Naive thymus-derived CD4-positive, alpha-beta T cell (primary cell): Measurements from ENCODE around the gene ULK4. TPM values are rescaled to one million over a fixed set of nuclear protein-coding genes. Genes with fewer than 3 reads are reported as not detected.
A peak's percentile ranks its signal among the peaks of the same experiment; 100 is the strongest.

ENCODE experiments used
- ATAC-seq: fragments of 150-1000 bp; cut with Tn5 transposase; 2 replicates; pipeline ENCODE4 v1.10.0; 2021; ENCODE audit warnings: mild to moderate bottlenecking, moderate library complexity
- CTCF ChIA-PET: fragments of 350-600 bp; sonication (Branson Sonifier 250); formaldehyde crosslinking; loops from one replicate; lab custom pipeline; 2021; ENCODE audit warnings: antibody characterized with exemption; lab: Charles Lee
- POLR2A ChIA-PET: fragments of 350-600 bp; sonication (Branson Sonifier 250); formaldehyde crosslinking; loops from one replicate; lab custom pipeline; 2021; ENCODE audit warnings: antibody characterized with exemption, inconsistent platforms; lab: Charles Lee
- DNase-seq, 9 donors: peaks; one replicate each; pipeline versions ENCODE4 v3.0.0 to v3.0.0-alpha.2; 2020 to 2022; ENCODE audit warnings: mixed read lengths in 1 of 9
- H3K27ac ChIP-seq: one replicate; pipeline ENCODE4 v1.7.0; 2013; ENCODE audit warnings: mild to moderate bottlenecking, low read depth, low read length, moderate library complexity
- H3K27me3 ChIP-seq, 2 donors: one replicate each; pipeline ENCODE4 v1.7.0; 2013; ENCODE audit warnings: low read length in 2 of 2, mild to moderate bottlenecking in 2 of 2, moderate library complexity in 2 of 2; ENCODE audit not compliant: control insufficient read depth in 2 of 2, insufficient read depth in 2 of 2
- H3K36me3 ChIP-seq, 3 experiments: 1 replicate in 2 of 3; 2 replicates in 1 of 3; pipeline ENCODE4 v1.7.0; 2013; ENCODE audit warnings: low read length in 3 of 3, mild to moderate bottlenecking in 3 of 3, moderate library complexity in 1 of 3; ENCODE audit not compliant: insufficient read depth in 3 of 3, control insufficient read depth in 2 of 3
- H3K4me1 ChIP-seq, 2 donors: one replicate each; pipeline ENCODE4 v1.7.0; 2013; ENCODE audit warnings: low read length in 2 of 2, mild to moderate bottlenecking in 2 of 2, moderate library complexity in 1 of 2; ENCODE audit not compliant: control insufficient read depth in 2 of 2, insufficient read depth in 2 of 2
- H3K4me3 ChIP-seq: 2 replicates; pipeline ENCODE4 v1.7.0; 2013; ENCODE audit warnings: mild to moderate bottlenecking, low read length
- H3K9me3 ChIP-seq, 3 experiments: 1 replicate in 2 of 3; 2 replicates in 1 of 3; pipeline ENCODE4 v1.7.0; 2013; ENCODE audit warnings: low read length in 3 of 3; ENCODE audit not compliant: control insufficient read depth in 2 of 3
- H3K27ac Mint-ChIP-seq, 9 donors: one replicate each; pipeline ENCODE4 v1.8.0; 2020 to 2022; ENCODE audit warnings: mixed read lengths in 9 of 9, mild to moderate bottlenecking in 8 of 9, moderate library complexity in 5 of 9, inconsistent platforms in 2 of 9
- H3K27me3 Mint-ChIP-seq, 5 donors: one replicate each; pipeline ENCODE4 v1.8.0; 2021 to 2022; ENCODE audit warnings: mixed read lengths in 5 of 5, mild to moderate bottlenecking in 1 of 5
- H3K36me3 Mint-ChIP-seq, 5 donors: one replicate each; pipeline ENCODE4 v1.8.0; 2020 to 2022; ENCODE audit warnings: mixed read lengths in 5 of 5, mild to moderate bottlenecking in 3 of 5, inconsistent platforms in 1 of 5
- H3K4me1 Mint-ChIP-seq, 7 donors: one replicate each; pipeline ENCODE4 v1.8.0; 2020 to 2022; ENCODE audit warnings: mixed read lengths in 7 of 7, mild to moderate bottlenecking in 3 of 7, inconsistent platforms in 1 of 7
- H3K4me3 Mint-ChIP-seq, 10 donors: one replicate each; pipeline ENCODE4 v1.8.0; 2020 to 2022; ENCODE audit warnings: mild to moderate bottlenecking in 10 of 10, mixed read lengths in 10 of 10, moderate library complexity in 6 of 10, inconsistent platforms in 2 of 10
- H3K9me3 Mint-ChIP-seq, 11 donors: one replicate each; pipeline ENCODE4 v1.8.0; 2020 to 2022; ENCODE audit warnings: mixed read lengths in 11 of 11, mild to moderate bottlenecking in 4 of 11, inconsistent platforms in 1 of 11, moderate library complexity in 1 of 11
- intact Hi-C, 2 donors: fragments of 100-400 bp; cut with micrococcal nuclease; formaldehyde crosslinking; loops; one replicate each; pipeline ENCODE4 v1.15.1; 2023
- polyA plus RNA-seq, 2 donors: library from polyadenylated mRNA; unstranded; fragments of 300-500 nt; fragmentation: Illumina TruSeq; gene quantifications; one replicate each; pipeline ENCODE4 v1.2.3, GENCODE V29; 2021
- total RNA-seq, 6 experiments: library from RNA in 5 of 6; stranded (reverse) in 5 of 6; gene quantifications; 1 replicate in 5 of 6; 2 replicates in 1 of 6; pipeline ENCODE4 v1.2.3 and lab custom pipeline; 2021 to 2026

ULK4 gene
- total and polyA plus RNA-seq, 7 experiments from 2014 or later, result 6.6 to 22.3 (median 18.9) TPM

DNA sequence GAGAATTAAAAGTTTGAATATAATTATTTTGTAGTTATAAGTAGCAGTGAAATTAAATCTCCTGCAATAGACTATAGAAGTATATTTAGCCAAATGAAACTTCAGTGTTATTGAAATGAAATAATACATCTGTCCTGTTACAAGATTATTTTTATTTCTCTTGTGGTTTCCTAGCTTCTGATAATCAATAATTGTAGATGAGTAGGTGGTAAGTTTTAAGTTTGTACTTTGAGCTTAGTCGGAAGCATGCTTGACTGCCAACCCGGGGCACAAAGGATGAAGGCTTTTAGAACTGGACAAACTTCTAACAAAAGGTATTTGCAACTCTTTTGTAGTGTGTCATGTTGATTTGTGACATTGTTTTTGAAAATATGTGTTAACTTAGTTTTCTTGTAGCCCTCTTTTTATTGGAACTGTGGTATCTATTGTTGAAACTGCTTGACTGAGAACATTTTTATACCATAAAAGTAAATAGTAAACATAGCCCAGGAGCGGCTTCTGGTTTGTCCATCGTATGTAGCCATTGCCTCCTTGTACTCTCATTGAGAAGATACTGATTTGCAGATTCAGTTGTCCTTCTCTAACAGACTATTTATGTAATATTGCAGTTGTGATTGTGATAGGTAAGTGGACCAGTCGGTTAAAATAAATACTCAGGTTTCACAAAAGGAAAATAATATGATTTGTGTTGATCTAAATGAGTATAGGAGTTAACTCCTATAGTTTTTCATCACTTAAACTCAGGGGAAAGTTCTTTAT, 759.6 kb downstream of the ULK4 start:
- CTCF ChIA-PET, result interaction anchor here (0.6 to 1.2 kb wide), 3 partner anchors 7 to 320 kb away, joined by 4 to 5 read pairs (median 5); no protein-coding TSS in a partner anchor
- POLR2A ChIA-PET, result interaction anchor here (0.6 to 1.6 kb wide), 5 partner anchors 29 to 1942 kb away, joined by 3 to 6 read pairs (median 5); no protein-coding TSS in a partner anchor
- peaks cover 46 to 59% of the 10 kb centered on the region in 2 donors for H3K4me1 ChIP-seq
- no peak for ATAC-seq
- H3K36me3 Mint-ChIP-seq, result peaks cover 0 to 2% (median 0%) of the 10 kb centered on the region in 5 donors
- H3K27ac Mint-ChIP-seq, result peak overlapping the region in 5 of 9 donors; percentile 9 to 59 (median 41)
- peak overlapping the region; percentile 60 for H3K4me3 ChIP-seq
- no peak overlapping the region for H3K27ac ChIP-seq
- no peak for DNase-seq
- intact Hi-C loops, result loop anchor here (1.0 to 5.0 kb wide), 5 partner anchors 9 to 810 kb away; no protein-coding TSS in a partner anchor
- no peaks in the 10 kb centered on the region for H3K27me3 ChIP-seq
- peaks cover 0 to 3% (median 0%) of the 10 kb centered on the region in 3 experiments for H3K36me3 ChIP-seq
- peaks cover 45 to 73% (median 68%) of the 10 kb centered on the region in 7 donors for H3K4me1 Mint-ChIP-seq
- H3K4me3 Mint-ChIP-seq, result peak overlapping the region; percentile 35 to 100 (median 92)
- H3K27me3 Mint-ChIP-seq, result peaks cover 0 to 6% (median 0%) of the 10 kb centered on the region in 5 donors
- H3K9me3 Mint-ChIP-seq, result peaks cover 0 to 3% (median 0%) of the 10 kb centered on the region in 11 donors
- H3K9me3 ChIP-seq, result no peaks in the 10 kb centered on the region

- Histone ChIP-seq H3K4me1 (peaks cover 33 to 43% of the 10 kb centered on the region in 2 donors), H3K9me3 (no peaks in the 10 kb centered on the region), H3K4me3 (peak overlapping the region; percentile 60), H3K27me3 (peaks cover 0 to 3% of the 10 kb centered on the region in 2 donors), H3K27ac (peak overlapping the region; percentile 97), H3K36me3 (peaks cover 0 to 3% (median 0%) of the 10 kb centered on the region in 3 experiments)
- Mint-ChIP-seq H3K9me3 (peaks cover 0 to 3% (median 0%) of the 10 kb centered on the region in 11 donors), H3K27me3 (peaks cover 0 to 18% (median 0%) of the 10 kb centered on the region in 5 donors), H3K27ac (peak overlapping the region; percentile 84 to 97 (median 89)), H3K4me1 (peaks cover 39 to 57% (median 52%) of the 10 kb centered on the region in 7 donors), H3K36me3 (peaks cover 0 to 2% (median 0%) of the 10 kb centered on the region in 5 donors), H3K4me3 (peak overlapping the region; percentile 89 to 100 (median 92))
- DNase-seq (peak in 7 of 9 donors; percentile 26 to 42 (median 34)), ATAC-seq (no peak)
- POLR2A ChIA-PET, result interaction anchor here (0.7 to 1.8 kb wide), 5 partner anchors 12 to 892 kb away, joined by 3 to 8 read pairs (median 5); no protein-coding TSS in a partner anchor
- intact Hi-C loops, result loop anchor here (2.0 to 5.0 kb wide), 6 partner anchors 16 to 812 kb away; no protein-coding TSS in a partner anchor
- CTCF ChIA-PET, result no interaction called here
Measured at GRCh38 chr3:41200669-41201021, 761.3 kb downstream of the ULK4 start.

DNA sequence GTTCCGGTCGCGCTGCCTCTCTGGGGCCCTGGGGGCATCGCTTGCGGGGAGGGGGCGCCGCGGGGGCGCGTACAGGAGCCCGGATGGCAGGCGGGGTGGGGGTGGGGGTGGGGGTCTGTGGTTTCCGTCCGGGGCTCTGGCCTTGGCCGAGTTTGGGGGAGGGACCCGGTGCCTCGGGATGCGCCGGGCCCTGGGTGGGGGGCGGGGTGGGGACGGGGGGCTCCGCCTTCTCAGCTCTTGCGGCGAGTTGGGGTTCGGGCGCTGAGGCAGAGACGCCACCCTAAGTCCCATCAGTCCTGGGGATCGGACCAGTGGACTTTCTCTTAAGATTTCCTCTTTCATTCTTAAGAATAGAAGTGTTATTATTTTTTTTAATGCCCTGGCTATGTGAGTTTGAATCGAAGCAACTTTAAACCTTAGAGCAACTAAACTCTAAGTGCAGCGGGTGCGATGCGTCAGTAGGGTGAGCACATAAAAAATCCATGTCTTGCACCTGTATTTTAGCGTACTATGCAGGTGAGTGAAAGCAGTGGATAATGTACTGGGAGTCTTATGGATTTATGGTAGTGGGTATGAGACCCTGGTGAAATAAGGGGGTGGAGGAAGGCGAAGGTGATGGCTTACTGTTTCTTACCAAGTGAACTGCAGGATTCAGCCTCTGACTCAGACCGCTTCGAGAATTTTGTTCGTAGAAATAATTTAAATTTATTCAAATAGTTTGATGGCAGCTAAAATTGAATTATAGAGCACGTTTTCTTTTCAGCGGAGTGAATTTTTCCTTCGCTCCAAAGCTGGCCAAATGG, 761.8 kb downstream of the ULK4 start:
- Histone ChIP-seq H3K27me3 (peaks cover 0 to 3% of the 10 kb centered on the region in 2 donors), H3K4me1 (peaks cover 33 to 43% of the 10 kb centered on the region in 2 donors), H3K36me3 (peaks cover 0 to 3% (median 0%) of the 10 kb centered on the region in 3 experiments), H3K27ac (peak overlapping the region; percentile 97), H3K4me3 (peak overlapping the region; percentile 79), H3K9me3 (no peaks in the 10 kb centered on the region)
- peak overlapping the region; percentile 90 to 100 (median 93) for H3K4me3 Mint-ChIP-seq
- DNase-seq (peak in 5 of 9 donors; percentile 14 to 29 (median 24)), ATAC-seq (peak; percentile 10)
- intact Hi-C loops, result loop anchor here (1.0 to 5.0 kb wide), 15 partner anchors 7 to 1793 kb away; partner anchors contain the start of genes EIF1B (in 2 of the 2), RPSA (in 2 of the 2), ULK4 (in 2 of the 2) and NKTR (in 1 of the 2)
- peaks cover 38 to 51% (median 46%) of the 10 kb centered on the region in 7 donors for H3K4me1 Mint-ChIP-seq
- peaks cover 0 to 2% (median 0%) of the 10 kb centered on the region in 5 donors for H3K36me3 Mint-ChIP-seq
- ChIA-PET POLR2A (interaction anchor here (0.6 to 2.3 kb wide), 27 partner anchors 9 to 1596 kb away, joined by 3 to 42 read pairs (median 4); partner anchors contain the start of genes EIF1B, RPL14 and ULK4), CTCF (no interaction called here)
- peak overlapping the region; percentile 84 to 97 (median 89) for H3K27ac Mint-ChIP-seq
- H3K27me3 Mint-ChIP-seq, result peaks cover 0 to 22% (median 0%) of the 10 kb centered on the region in 5 donors
- peaks cover 0 to 3% (median 0%) of the 10 kb centered on the region in 11 donors for H3K9me3 Mint-ChIP-seq

GRCh38 chr3:41198950-41199865, 762.7 kb downstream of the ULK4 start, which contains the start of gene CTNNB1:
Gene CTNNB1, plus strand, starts transcription at chr3:41199505. Its CDS starts 24,564 bp downstream, at chr3:41224069.
- intact Hi-C loops, result loop anchor here (1.0 to 5.0 kb wide), 9 partner anchors 8 to 1792 kb away; partner anchors contain the start of genes EIF1B (in 2 of the 2), RPL14 (in 2 of the 2), RPSA (in 2 of the 2) and ULK4 (in 2 of the 2)
- no peaks in the 10 kb centered on the region for H3K9me3 ChIP-seq
- Mint-ChIP-seq H3K9me3 (peaks cover 0 to 3% (median 0%) of the 10 kb centered on the region in 11 donors), H3K4me1 (peaks cover 31 to 43% (median 38%) of the 10 kb centered on the region in 7 donors), H3K36me3 (peaks cover 0 to 2% (median 0%) of the 10 kb centered on the region in 5 donors), H3K4me3 (peak within 1 kb of the TSS; percentile 90 to 100 (median 95)), H3K27me3 (peaks cover 0 to 29% (median 0%) of the 10 kb centered on the region in 5 donors), H3K27ac (peak within 1 kb of the TSS; percentile 92 to 98 (median 96))
- peaks cover 0 to 3% of the 10 kb centered on the region in 2 donors for H3K27me3 ChIP-seq
- peak within 1 kb of the TSS; percentile 79 for H3K4me3 ChIP-seq
- POLR2A ChIA-PET, result interaction anchor here (0.6 to 2.3 kb wide), 34 partner anchors 9 to 1597 kb away, joined by 3 to 42 read pairs (median 3); partner anchors contain the start of genes EIF1B, RPL14 and ULK4
- peaks cover 26 to 39% of the 10 kb centered on the region in 2 donors for H3K4me1 ChIP-seq
- ATAC-seq (peak; percentile 93), DNase-seq (peak; percentile 88 to 94 (median 92))
- CTCF ChIA-PET, result no interaction called here
- peaks cover 0 to 3% (median 0%) of the 10 kb centered on the region in 3 experiments for H3K36me3 ChIP-seq
- peak within 1 kb of the TSS; percentile 97 for H3K27ac ChIP-seq

DNA sequence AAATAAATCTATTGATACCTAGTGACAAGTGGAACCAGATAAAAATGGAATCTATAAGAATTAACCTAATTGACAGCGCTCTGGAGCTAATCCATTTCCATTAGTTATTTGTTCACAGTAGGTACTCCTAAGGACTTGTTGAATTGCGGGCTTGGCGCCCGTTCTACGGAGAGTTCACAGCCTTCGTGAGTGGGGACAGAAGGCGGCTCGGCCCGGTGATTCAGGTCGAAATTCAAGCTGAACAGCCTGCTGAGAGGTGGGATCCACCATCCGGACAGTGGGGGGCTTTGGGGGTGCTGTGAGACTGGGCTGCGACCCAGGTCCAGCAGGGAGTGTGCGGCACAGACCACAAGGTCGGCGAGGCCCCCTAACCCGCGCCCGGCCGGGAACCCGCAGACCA, 763.4 kb downstream of the ULK4 start:
- no peak for ATAC-seq
- peaks cover 27 to 36% (median 31%) of the 10 kb centered on the region in 7 donors for H3K4me1 Mint-ChIP-seq
- intact Hi-C loops, result loop anchor here (1.0 to 5.0 kb wide), 4 partner anchors 741 to 1792 kb away; partner anchors contain the start of genes RPSA (in 2 of the 2), NKTR (in 1 of the 2) and RPL14 (in 1 of the 2)

More for the DNA sequence above, 763.4 kb downstream of the ULK4 start:
- H3K27ac ChIP-seq, result peak overlapping the region; percentile 97
- DNase-seq, result peak in 2 of 9 donors; percentile 7 to 17
- Mint-ChIP-seq H3K4me3 (peak overlapping the region; percentile 83 to 95 (median 93)), H3K36me3 (peaks cover 0 to 2% (median 0%) of the 10 kb centered on the region in 5 donors), H3K9me3 (peaks cover 0 to 3% (median 0%) of the 10 kb centered on the region in 11 donors), H3K27ac (peak overlapping the region; percentile 69 to 98 (median 89)), H3K27me3 (peaks cover 0 to 33% (median 0%) of the 10 kb centered on the region in 5 donors)
- H3K9me3 ChIP-seq, result no peaks in the 10 kb centered on the region
- peaks cover 21 to 32% of the 10 kb centered on the region in 2 donors for H3K4me1 ChIP-seq
- peaks cover 0 to 3% (median 0%) of the 10 kb centered on the region in 3 experiments for H3K36me3 ChIP-seq
- H3K4me3 ChIP-seq, result peak overlapping the region; percentile 79
- ChIA-PET CTCF (interaction anchor here (0.7 kb wide), 1 partner anchor 1576 kb away, joined by 3 read pairs; no protein-coding TSS in a partner anchor), POLR2A (interaction anchor here (0.7 to 2.3 kb wide), 12 partner anchors 10 to 883 kb away, joined by 3 to 42 read pairs (median 4); no protein-coding TSS in a partner anchor)
- H3K27me3 ChIP-seq, result peaks cover 0 to 3% of the 10 kb centered on the region in 2 donors
